HCT116 (cell line): ENCODE results near the gene LSMEM2. TPM values are rescaled to one million over a fixed set of nuclear protein-coding genes. Genes with fewer than 3 reads are reported as not detected.

Source experiments
- ATAC-seq: fragments of 200-7000 bp; cut with Tn5 transposase; 2 replicates; pipeline ENCODE4 v1.9.1; 2020; ENCODE audit warnings: mild to moderate bottlenecking, moderate library complexity
- BruUV-seq: library from RNA; stranded (reverse); fragments of 400-500 nt; replicated peaks from 2 replicates; lab custom pipeline; 2021; lab: Mats Ljungman, UMichigan
- CTCF ChIA-PET: fragments of 300-600 bp; sonication (Branson Sonifier 250); formaldehyde crosslinking; loops from one replicate; lab custom pipeline; 2021; ENCODE audit warnings: antibody characterized with exemption; lab: Charles Lee
- POLR2A ChIA-PET: fragments of 300-600, 350-600 bp; sonication (Branson Sonifier 250); formaldehyde crosslinking; loops from one replicate; lab custom pipeline; 2021; ENCODE audit warnings: antibody characterized with exemption; lab: Charles Lee
- RAD21 ChIA-PET, 2 experiments: fragments of 300-600 bp; sonication (Branson Sonifier 250); formaldehyde crosslinking; loops; one replicate each; lab custom pipeline; 2023; ENCODE audit warnings: low total read pairs in 2 of 2; ENCODE audit not compliant: uncharacterized antibody in 2 of 2, unreplicated experiment in 2 of 2, low non-redundant PET in 1 of 2; lab: Charles Lee
- DNase-seq: peaks from one replicate; pipeline ENCODE4 v3.0.0-alpha.2; 2010; ENCODE audit warnings: low read depth, low spot score
- H2AFZ ChIP-seq: fragments of 200-600 bp; shearing (Covaris generic), sonication (generic); 2 replicates; pipeline ENCODE4 v1.6.1; 2017; ENCODE audit warnings: low read depth, mixed run types, mixed read lengths, antibody characterized with exemption, low read length; ENCODE audit not compliant: poor library complexity, severe bottlenecking
- H3K27ac ChIP-seq: 2 replicates; pipeline ENCODE4 v1.5.1; 2012; ENCODE audit warnings: low read depth, low read length
- H3K27me3 ChIP-seq: fragments of 200-600 bp; sonication (generic); 2 replicates; pipeline ENCODE4 v1.6.1; 2016; ENCODE audit warnings: mixed run types, low read length, mixed read lengths; ENCODE audit not compliant: insufficient read depth
- H3K36me3 ChIP-seq, 2 experiments: fragments of 200-500 bp in 1 of 2; fragments of 200-600 bp in 1 of 2; sonication (Bioruptor generic) in 1 of 2; sonication (generic) in 1 of 2; 2 replicates each; pipeline versions ENCODE4 v1.5.1 to v1.6.1; 2014 to 2016; ENCODE audit warnings: low read length in 2 of 2, inconsistent platforms in 1 of 2, mixed read lengths in 1 of 2, mixed run types in 1 of 2; ENCODE audit not compliant: insufficient read depth in 2 of 2, control insufficient read depth in 1 of 2
- H3K4me1 ChIP-seq, 2 experiments: fragments of 200-600 bp in 1 of 2; sonication (generic) in 1 of 2; 2 replicates each; pipeline versions ENCODE4 v1.5.1 to v1.6.1; 2012 to 2017; ENCODE audit warnings: low read length in 2 of 2, inconsistent platforms in 1 of 2, mild to moderate bottlenecking in 1 of 2, mixed read lengths in 1 of 2, mixed run types in 1 of 2, moderate library complexity in 1 of 2; ENCODE audit not compliant: insufficient read depth in 2 of 2, control insufficient read depth in 1 of 2
- H3K4me2 ChIP-seq: fragments of 200-600 bp; sonication (generic); 2 replicates; pipeline ENCODE4 v1.6.1; 2017; ENCODE audit warnings: mixed run types, low read length, mixed read lengths
- H3K4me3 ChIP-seq, 2 experiments: fragments of 200-600 bp in 1 of 2; sonication (generic) in 1 of 2; replicated peaks in 1 of 2; 2 replicates each; pipeline ENCODE4 v1.5.1; 2011 to 2016; ENCODE audit warnings: low read length in 2 of 2, control low read depth in 1 of 2, low read depth in 1 of 2, mild to moderate bottlenecking in 1 of 2, mixed read lengths in 1 of 2, mixed run types in 1 of 2
- H3K79me2 ChIP-seq: fragments of 200-600 bp; sonication (generic); 2 replicates; pipeline ENCODE4 v1.6.1; 2017; ENCODE audit warnings: mild to moderate bottlenecking, mixed run types, low read length, moderate library complexity, mixed read lengths; ENCODE audit not compliant: insufficient read depth
- H3K9ac ChIP-seq: fragments of 200-600 bp; sonication (generic); 2 replicates; pipeline ENCODE4 v1.6.1; 2016; ENCODE audit warnings: low read length, mixed read lengths
- H3K9me2 ChIP-seq: fragments of 200-600 bp; sonication (generic), shearing (Covaris generic); 2 replicates; pipeline ENCODE4 v1.6.1; 2017; ENCODE audit warnings: mixed run types, mild to moderate bottlenecking, moderate library complexity; ENCODE audit not compliant: insufficient read depth
- H3K9me3 ChIP-seq, 2 experiments: fragments of 200-500 bp in 1 of 2; fragments of 200-600 bp in 1 of 2; sonication (Bioruptor generic) in 1 of 2; sonication (generic) in 1 of 2; 2 replicates each; pipeline ENCODE4 v1.6.1; 2014 to 2017; ENCODE audit warnings: low read length in 2 of 2, mixed read lengths in 2 of 2, inconsistent platforms in 1 of 2, low read depth in 1 of 2, mild to moderate bottlenecking in 1 of 2, mixed run types in 1 of 2, moderate library complexity in 1 of 2; ENCODE audit not compliant: control insufficient read depth in 1 of 2, insufficient read depth in 1 of 2
- H4K20me1 ChIP-seq: fragments of 200-600 bp; sonication (generic), shearing (Covaris generic); 2 replicates; pipeline ENCODE4 v1.6.1; 2017; ENCODE audit warnings: mixed run types, mild to moderate bottlenecking, moderate library complexity; ENCODE audit not compliant: insufficient read depth
- ATF3 ChIP-seq: IDR thresholded peaks from 2 replicates; pipeline ENCODE4 v1.6.1; 2012
- CEBPB ChIP-seq: IDR thresholded peaks from 2 replicates; pipeline ENCODE4 v1.6.1; 2012; ENCODE audit warnings: low read depth
- EGR1 ChIP-seq: IDR thresholded peaks from 2 replicates; pipeline ENCODE4 v1.6.1; 2012; ENCODE audit warnings: low read depth
- EZH2phosphoT487 ChIP-seq: fragments of 200-600 bp; IDR thresholded peaks from 2 replicates; pipeline ENCODE4 v1.6.1; 2018; ENCODE audit warnings: antibody characterized with exemption, borderline replicate concordance
- JUND ChIP-seq: IDR thresholded peaks from 2 replicates; pipeline ENCODE4 v1.6.1; 2012
- MAX ChIP-seq: IDR thresholded peaks from 2 replicates; pipeline ENCODE4 v1.6.1; 2012
- POLR2A ChIP-seq: IDR thresholded peaks from 2 replicates; pipeline ENCODE4 v1.7.0; 2011; ENCODE audit warnings: borderline replicate concordance; ENCODE audit not compliant: insufficient read depth, insufficient read length; ENCODE audit errors: extremely low read depth
- RAD21 ChIP-seq: IDR thresholded peaks from 2 replicates; pipeline ENCODE4 v1.6.1; 2012; ENCODE audit warnings: low read depth, mild to moderate bottlenecking
- TCF7L2 ChIP-seq: IDR thresholded peaks from 2 replicates; pipeline ENCODE4 v1.7.0; 2011; ENCODE audit warnings: borderline replicate concordance, inconsistent platforms; ENCODE audit not compliant: insufficient read depth, insufficient read length; ENCODE audit errors: extremely low read depth
- ZFX ChIP-seq: fragments of 450-650 bp; IDR thresholded peaks from 2 replicates; pipeline ENCODE4 v1.6.1; 2017
- intact Hi-C: fragments of 100-400 bp; cut with micrococcal nuclease; formaldehyde crosslinking; loops from 2 replicates; pipeline ENCODE4 v1.10.0; 2022
- total RNA-seq: library from RNA; stranded (reverse); gene quantifications from one replicate; pipeline ENCODE4 v1.2.1, GENCODE V29; 2021; ENCODE audit not compliant: unreplicated experiment

LSMEM2 gene
- total RNA-seq, 1 experiment from 2014 or later: not detected

- TF ChIP-seq ATF3 (no peak), ZFX (no peak), JUND (no peak), POLR2A (no peak), TCF7L2 (no peak), EGR1 (no peak)
Observed at GRCh38 chr3:50248387-50248786, 30.5 kb upstream of the LSMEM2 start (continued).

GRCh38 chr3:50249457-50249856 is 29.4 kb upstream of the LSMEM2 start:
- Histone ChIP-seq H3K27ac (no peak overlapping the region), H3K9me3 (no peaks in the 10 kb centered on the region), H3K4me2 (peak overlapping the region; percentile 93; the same call in 1 of the 2 replicates), H3K79me2 (peaks cover 75% of the 10 kb centered on the region), H3K9ac (peak overlapping the region; percentile 20; the same call in 1 of the 2 replicates), H4K20me1 (no peaks in the 10 kb centered on the region), H3K9me2 (no peaks in the 10 kb centered on the region), H3K27me3 (no peaks in the 10 kb centered on the region), H3K4me1 (peaks cover 36 to 92% of the 10 kb centered on the region in 2 experiments), H2AFZ (no peak overlapping the region), H3K4me3 (no peak overlapping the region), H3K36me3 (peaks cover 0 to 3% of the 10 kb centered on the region in 2 experiments; a peak in 2 of 4 replicates)
- CTCF ChIA-PET: interaction anchor here (4.7 kb wide), 1 partner anchor 10 kb away, joined by 46 read pairs; no protein-coding TSS in a partner anchor
- POLR2A ChIA-PET: interaction anchor here (1.1 to 3.0 kb wide), 2 partner anchors 10 to 14 kb away, joined by 3 to 12 read pairs; partner anchors contain the start of gene GNAI2
- TF ChIP-seq POLR2A (no peak), TCF7L2 (no peak), MAX (no peak), CEBPB (no peak), EZH2phosphoT487 (no peak), EGR1 (no peak), RAD21 (no peak)
- no TSS peak for BruUV-seq
- RAD21 ChIA-PET: no interaction called here
- ATAC-seq (no peak), DNase-seq (no peak)
- intact Hi-C loops: no loop called here
